Smooth muscle cell (in vitro differentiated cells): ENCODE measurements around the gene MACIR. TPM values are rescaled to one million over a fixed set of nuclear protein-coding genes. Genes with fewer than 3 reads are reported as not detected.
A peak's percentile ranks its signal among the peaks of the same experiment; 100 is the strongest.

Experiments
- DNase-seq: peaks from one replicate; lab custom pipeline; 2025; ENCODE audit not compliant: unreplicated experiment; lab: John Stamatoyannopoulos, UW
- H2AFZ ChIP-seq: fragments of 200-600 bp; sonication (generic); 2 replicates; pipeline ENCODE4 v1.6.0; 2016; ENCODE audit warnings: antibody characterized with exemption, low read depth, mild to moderate bottlenecking
- H3F3A ChIP-seq: fragments of 200-600 bp; sonication (generic); 2 replicates; pipeline ENCODE4 v1.6.0; 2017; ENCODE audit warnings: antibody characterized with exemption, low read depth
- H3K27ac ChIP-seq: fragments of 200-600 bp; sonication (generic); 2 replicates; pipeline ENCODE4 v1.5.1; 2016; ENCODE audit warnings: low read depth, mild to moderate bottlenecking
- H3K27me3 ChIP-seq: fragments of 200-600 bp; sonication (generic); 2 replicates; pipeline ENCODE4 v1.6.1; 2016; ENCODE audit warnings: low read depth, mild to moderate bottlenecking
- H3K36me3 ChIP-seq: fragments of 200-600 bp; sonication (generic); 2 replicates; pipeline ENCODE4 v1.5.1; 2016; ENCODE audit warnings: low read depth
- H3K4me1 ChIP-seq: fragments of 200-600 bp; sonication (generic); 2 replicates; pipeline ENCODE4 v1.5.1; 2016; ENCODE audit warnings: low read depth
- H3K4me2 ChIP-seq: fragments of 200-600 bp; sonication (generic); 2 replicates; pipeline ENCODE4 v1.6.0; 2016; ENCODE audit warnings: mild to moderate bottlenecking
- H3K4me3 ChIP-seq: fragments of 200-600 bp; sonication (generic); 2 replicates; pipeline ENCODE4 v1.5.1; 2016; ENCODE audit warnings: mild to moderate bottlenecking
- H3K79me2 ChIP-seq: fragments of 200-600 bp; sonication (generic); 2 replicates; pipeline ENCODE4 v1.6.0; 2016; ENCODE audit warnings: low read depth, mild to moderate bottlenecking
- H3K9ac ChIP-seq: fragments of 200-600 bp; sonication (generic); 2 replicates; pipeline ENCODE4 v1.6.0; 2016; ENCODE audit warnings: low read depth
- H3K9me3 ChIP-seq: fragments of 200-600 bp; sonication (generic); replicated peaks from 2 replicates; pipeline ENCODE4 v1.5.1; 2016; ENCODE audit warnings: low read depth
- H4K20me1 ChIP-seq: fragments of 200-600 bp; sonication (generic); 2 replicates; pipeline ENCODE4 v1.6.0; 2016; ENCODE audit warnings: low read depth
- CTCF ChIP-seq: fragments of 200-600 bp; sonication (generic); IDR thresholded peaks from 2 replicates; pipeline ENCODE4 v1.5.1; 2017; ENCODE audit warnings: borderline replicate concordance, mild to moderate bottlenecking, antibody characterized with exemption; ENCODE audit not compliant: insufficient read depth, poor library complexity, severe bottlenecking
- WGBS: methylation state at CpG from one replicate; pipeline ENCODE4 v1.1.7; 2016; ENCODE audit warnings: low lambda C conversion rate; 5-methylcytosine and 5-hydroxymethylcytosine counted together
- polyA plus RNA-seq: library from polyadenylated mRNA; unstranded; fragments of >200 nt; fragmentation: Nextera tagmentation; extraction: Ambion mirVana; gene quantifications from 2 replicates; pipeline ENCODE4 v1.2.1, GENCODE V29; 2016
- total RNA-seq: library from RNA; depleted of rRNA; stranded (reverse); fragments of >200 nt; gene quantifications from 2 replicates; pipeline ENCODE4 v1.2.3, GENCODE V29; 2014

Gene MACIR
- total and polyA plus RNA-seq, 2 experiments from 2014 or later: 6.7 to 24.0 TPM

GRCh38 chr5:103237778-103238177, 20.8 kb upstream of the MACIR start:
- 93% methylated on average over 1 of the region's 1 CpG for WGBS
- Histone ChIP-seq H3K27ac (no peak overlapping the region), H2AFZ (no peak overlapping the region), H3K4me1 (no peaks in the 10 kb centered on the region), H3K36me3 (no peaks in the 10 kb centered on the region), H3K27me3 (no peaks in the 10 kb centered on the region), H3F3A (no peaks in the 10 kb centered on the region), H3K9me3 (peaks cover 13% of the 10 kb centered on the region), H4K20me1 (no peaks in the 10 kb centered on the region), H3K4me2 (no peak overlapping the region), H3K9ac (no peak overlapping the region), H3K79me2 (no peaks in the 10 kb centered on the region), H3K4me3 (no peak overlapping the region)
- DNase-seq: no peak
- no peak for TF ChIP-seq CTCF

GRCh38 chr5:103243665-103244064, 14.9 kb upstream of the MACIR start:
- no peaks in the 10 kb centered on the region for H3K4me1 ChIP-seq
- no peak for TF ChIP-seq CTCF
- H3K9ac ChIP-seq: no peak overlapping the region
- 16% methylated on average over 2 of the region's 2 CpGs for WGBS
- H3K79me2 ChIP-seq: no peaks in the 10 kb centered on the region
- H2AFZ ChIP-seq: no peak overlapping the region
- no peaks in the 10 kb centered on the region for H3F3A ChIP-seq
- H3K36me3 ChIP-seq: no peaks in the 10 kb centered on the region
- H3K27me3 ChIP-seq: no peaks in the 10 kb centered on the region
- no peaks in the 10 kb centered on the region for H4K20me1 ChIP-seq
- no peak overlapping the region for H3K4me3 ChIP-seq
- no peak overlapping the region for H3K27ac ChIP-seq
- peaks cover 13% of the 10 kb centered on the region for H3K9me3 ChIP-seq
- peak overlapping the region; percentile 3 for H3K4me2 ChIP-seq
- DNase-seq: no peak

- H3K9me3 ChIP-seq: peaks cover 6% of the 10 kb centered on the region
- no peak overlapping the region for H3K9ac ChIP-seq
- DNase-seq: no peak
- peak overlapping the region; percentile 3 for H3K4me2 ChIP-seq
- H3K36me3 ChIP-seq: no peaks in the 10 kb centered on the region
- no peak overlapping the region for H2AFZ ChIP-seq
- H3F3A ChIP-seq: no peaks in the 10 kb centered on the region
- H4K20me1 ChIP-seq: no peaks in the 10 kb centered on the region
- H3K4me1 ChIP-seq: no peaks in the 10 kb centered on the region
- no peak for TF ChIP-seq CTCF
- H3K27ac ChIP-seq: no peak overlapping the region
- H3K79me2 ChIP-seq: no peaks in the 10 kb centered on the region
- H3K27me3 ChIP-seq: no peaks in the 10 kb centered on the region
- H3K4me3 ChIP-seq: no peak overlapping the region
These were observed 14.2 kb upstream of the MACIR start for GRCh38 chr5:103244398-103244797.

- H3K4me3 ChIP-seq: no peak overlapping the region
- no peak for DNase-seq
- no peaks in the 10 kb centered on the region for H3K27me3 ChIP-seq
- no peaks in the 10 kb centered on the region for H3F3A ChIP-seq
- WGBS: 91% methylated on average over 4 of the region's 4 CpGs
- H3K36me3 ChIP-seq: no peaks in the 10 kb centered on the region
- H3K4me2 ChIP-seq: no peak overlapping the region
- H3K9ac ChIP-seq: no peak overlapping the region
- H3K27ac ChIP-seq: no peak overlapping the region
- H2AFZ ChIP-seq: no peak overlapping the region
- no peaks in the 10 kb centered on the region for H3K79me2 ChIP-seq
- TF ChIP-seq CTCF: no peak
- H3K9me3 ChIP-seq: no peaks in the 10 kb centered on the region
- H3K4me1 ChIP-seq: no peaks in the 10 kb centered on the region
- no peaks in the 10 kb centered on the region for H4K20me1 ChIP-seq
These were observed 12.8 kb upstream of the MACIR start for GRCh38 chr5:103245761-103246160.
